ENCODE data around the gene CATSPERB. TPM values are rescaled to one million over a fixed set of nuclear protein-coding genes. Genes with fewer than 3 reads are reported as not detected.

Gene CATSPERB
- total and polyA plus RNA-seq, 11 donors = 0.04 to 1.3 (median 0.26) TPM; not detected in 3

DNA sequence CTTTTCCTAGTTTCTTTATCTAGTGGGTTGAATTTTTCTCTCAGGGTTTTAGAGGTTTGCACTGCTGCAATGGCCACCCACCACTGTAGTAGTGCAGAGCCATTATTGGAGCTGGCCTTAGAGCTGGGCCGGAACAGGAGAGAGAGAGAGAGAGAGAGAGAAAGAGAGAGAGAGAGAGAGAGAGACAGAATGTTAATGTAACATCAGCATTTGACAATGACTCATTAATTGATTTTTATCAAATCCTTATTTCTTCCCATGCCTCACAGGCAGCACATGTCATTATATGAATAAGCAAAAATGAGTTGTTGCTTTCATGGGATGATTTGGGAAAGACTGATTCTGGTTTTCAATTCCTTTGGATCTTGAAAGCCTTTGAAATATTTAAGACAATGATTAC, 145.5 kb downstream of the CATSPERB start:
- TF ChIP-seq CTCF (IDR thresholded peaks at IDR 0.05) (no peak), POLR2A (IDR thresholded peaks at IDR 0.05) (no peak)
- peaks cover 0 to 11% (median 0%) of the 10 kb centered on the region in 9 donors for H3K27me3 ChIP-seq
- 47 to 87% (median 77%) methylated on average over 1 of the region's 1 CpG for WGBS, 4 donors
- H3K36me3 ChIP-seq = no peaks in the 10 kb centered on the region
- intact Hi-C loops (cut with DNase I) = no loop called here
- no peak overlapping the region for H3K27ac ChIP-seq
- DNase-seq (no peak), ATAC-seq (no peak)
- H3K9me3 ChIP-seq = peaks cover 0 to 17% (median 1%) of the 10 kb centered on the region in 12 donors
- H3K4me3 ChIP-seq = no peak overlapping the region
- no peaks in the 10 kb centered on the region for H3K4me1 ChIP-seq

- Histone ChIP-seq H3K4me1 (no peaks in the 10 kb centered on the region), H3K27me3 (peaks cover 0 to 11% (median 0%) of the 10 kb centered on the region in 9 donors), H3K36me3 (no peaks in the 10 kb centered on the region), H3K27ac (no peak overlapping the region), H3K4me3 (no peak overlapping the region), H3K9me3 (peaks cover 0 to 17% (median 1%) of the 10 kb centered on the region in 12 donors)
- intact Hi-C loops (cut with DNase I) = no loop called here
- no peak for DNase-seq
- no peak for TF ChIP-seq CTCF (IDR thresholded peaks at IDR 0.05)
- TF ChIP-seq POLR2A (IDR thresholded peaks at IDR 0.05) = no peak
- ATAC-seq = no peak
These were observed 146.0 kb downstream of the CATSPERB start for GRCh38 chr14:91585856-91586255.

DNA sequence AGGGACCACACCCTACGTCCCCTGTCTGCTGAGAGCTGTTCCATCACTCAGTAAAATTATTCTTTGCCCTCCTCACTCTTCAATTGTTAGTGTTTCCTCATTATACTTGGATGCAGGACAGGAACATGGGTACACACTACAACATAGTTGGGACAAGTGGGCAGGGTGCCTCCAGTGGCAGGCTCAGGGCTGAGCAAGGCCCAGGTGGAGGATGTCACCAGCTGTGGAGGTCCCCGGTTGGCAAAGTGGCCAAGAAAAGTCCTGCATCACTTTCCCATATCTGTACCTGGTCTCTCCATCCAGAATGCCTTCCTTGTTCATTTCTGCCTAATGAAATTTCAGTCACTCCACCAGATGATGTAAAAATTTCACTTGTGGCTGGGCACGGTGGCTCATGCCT, 149.1 kb downstream of the CATSPERB start:
- H3K27ac ChIP-seq = no peak overlapping the region
- H3K4me3 ChIP-seq = no peak overlapping the region
- peaks cover 0 to 23% (median 0%) of the 10 kb centered on the region in 9 donors for H3K27me3 ChIP-seq
- no peak for TF ChIP-seq CTCF (IDR thresholded peaks at IDR 0.05)
- TF ChIP-seq POLR2A (IDR thresholded peaks at IDR 0.05) = no peak
- no peaks in the 10 kb centered on the region for H3K4me1 ChIP-seq
- no peaks in the 10 kb centered on the region for H3K36me3 ChIP-seq
- intact Hi-C loops (cut with DNase I) = no loop called here
- 70 to 82% (median 74%) methylated on average over 3 of the region's 3 CpGs for WGBS, 4 donors
- H3K9me3 ChIP-seq = peaks cover 0 to 17% (median 1%) of the 10 kb centered on the region in 12 donors
- ATAC-seq = no peak
- no peak for DNase-seq

DNA sequence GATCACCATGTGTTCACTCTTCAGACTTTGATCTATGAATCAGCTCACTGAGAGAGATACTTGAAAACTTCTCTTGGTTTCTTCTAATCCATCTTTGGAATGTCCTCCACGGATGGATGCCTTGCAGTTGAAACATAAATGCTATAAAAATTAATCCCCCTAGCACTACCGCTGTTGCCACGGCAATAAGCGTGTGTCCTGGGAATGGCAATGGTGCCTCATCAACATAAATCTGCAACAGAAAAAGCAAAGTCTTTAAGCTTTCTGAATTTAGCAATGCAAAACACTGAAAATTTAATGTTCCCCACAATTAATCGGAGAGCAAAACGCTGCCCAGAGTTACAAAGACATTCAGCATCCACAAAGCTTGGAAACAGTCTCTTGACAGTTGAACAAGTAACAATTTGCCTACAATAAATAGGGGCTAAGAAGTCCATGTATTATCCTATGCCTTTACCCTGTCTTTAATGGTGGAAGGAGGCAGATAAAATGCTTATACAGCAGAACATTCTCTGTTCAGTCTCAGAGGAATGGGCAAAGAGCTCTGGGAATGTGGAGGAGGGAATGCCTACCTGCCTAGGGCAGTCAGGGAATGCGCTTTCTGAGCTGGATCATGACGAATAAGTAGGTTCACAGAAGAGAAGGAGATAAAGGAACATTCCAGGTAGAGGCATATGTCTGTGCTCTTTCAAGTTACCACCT, 150.9 kb downstream of the CATSPERB start:
- DNase-seq (no peak), ATAC-seq (no peak)
- Histone ChIP-seq H3K36me3 (no peaks in the 10 kb centered on the region), H3K4me3 (no peak overlapping the region), H3K27ac (no peak overlapping the region), H3K4me1 (no peaks in the 10 kb centered on the region), H3K9me3 (peaks cover 0 to 16% (median 1%) of the 10 kb centered on the region in 12 donors), H3K27me3 (peaks cover 0 to 30% (median 6%) of the 10 kb centered on the region in 9 donors)
- no peak for TF ChIP-seq CTCF (IDR thresholded peaks at IDR 0.05)
- no peak for TF ChIP-seq POLR2A (IDR thresholded peaks at IDR 0.05)
- WGBS, 4 donors = 48 to 55% (median 52%) methylated on average over 8 of the region's 8 CpGs
- intact Hi-C loops (cut with DNase I) = no loop called here

Measured in heart left ventricle (tissue), 16 donors.